ENCODE results near the gene NEUROD2.
"Not testable (repeated sequence)": the region's sequence is repeated elsewhere in the genome, so short reads cannot be mapped to it uniquely, and the experiment has no call there.

NEUROD2 gene

DNA sequence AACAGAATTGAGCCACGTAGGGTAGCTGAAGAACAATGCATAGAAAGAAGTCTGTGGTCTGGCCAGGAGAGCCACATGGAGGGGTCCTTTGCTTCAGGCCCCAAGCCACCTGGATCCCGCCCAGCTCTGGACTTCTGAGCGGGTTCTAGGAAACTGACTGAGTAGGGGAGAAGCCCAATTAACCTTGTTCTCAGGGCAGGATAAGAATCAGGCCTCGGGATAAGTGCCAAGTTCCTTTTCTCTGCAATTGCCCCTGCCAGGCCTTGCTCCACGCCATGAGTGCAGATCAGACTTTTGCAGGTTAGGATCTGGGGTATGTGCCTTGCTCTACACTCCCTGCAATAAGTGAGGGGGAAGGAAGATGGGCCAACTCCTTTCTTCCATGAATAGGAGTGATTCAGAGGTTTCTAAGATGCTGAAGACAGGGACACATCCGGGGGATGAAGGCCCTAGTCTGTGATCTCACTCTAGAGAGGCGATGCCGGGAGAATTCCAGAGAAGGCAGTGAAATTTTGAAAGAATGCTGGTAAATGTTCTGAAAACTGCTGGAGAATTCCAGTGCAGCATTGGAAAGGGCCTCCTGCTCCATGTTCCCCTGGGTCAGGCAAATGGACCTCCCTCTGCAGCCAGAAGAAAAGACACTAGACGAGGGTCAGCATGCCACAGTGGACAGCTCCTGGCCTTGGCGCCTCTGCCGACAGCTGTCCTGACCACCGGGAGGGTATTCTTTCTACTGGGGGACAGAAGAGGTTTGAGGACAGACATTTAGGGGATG is 5.8 kb downstream of the NEUROD2 start:
- DNase-seq (ENCODE audit: low spot score), result no peak

DNA sequence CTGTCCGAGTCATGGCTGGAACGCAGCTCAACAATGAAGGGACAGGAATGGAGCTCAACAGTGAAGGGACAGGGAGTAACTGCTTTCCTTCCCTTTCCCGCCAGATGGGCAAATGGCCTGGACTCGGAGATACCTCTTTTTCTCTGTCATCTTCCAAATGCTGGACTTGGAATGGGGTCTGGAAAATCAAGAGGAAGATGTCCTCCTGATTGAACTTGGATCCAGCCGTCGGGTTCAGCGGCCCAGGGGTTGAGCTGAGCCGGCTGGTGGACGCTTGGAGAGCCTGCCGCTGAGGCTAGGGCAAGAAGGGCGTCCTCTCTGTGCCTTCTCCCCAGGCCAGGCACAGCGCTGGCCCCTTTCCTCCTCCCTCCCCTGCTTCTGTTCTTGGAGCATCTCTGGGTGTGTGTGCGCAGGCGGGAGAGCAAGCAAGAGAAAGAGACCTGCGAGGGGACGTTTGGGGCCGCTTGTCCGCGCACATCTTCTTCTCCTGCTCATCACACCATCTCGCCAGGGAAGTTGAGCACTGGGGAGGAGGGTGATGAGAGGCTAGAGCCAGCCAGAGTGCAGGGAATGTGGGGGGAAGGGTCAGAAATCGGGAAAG is 6.6 kb downstream of the NEUROD2 start:
- DNase-seq (ENCODE audit: low spot score), result no peak

DNA sequence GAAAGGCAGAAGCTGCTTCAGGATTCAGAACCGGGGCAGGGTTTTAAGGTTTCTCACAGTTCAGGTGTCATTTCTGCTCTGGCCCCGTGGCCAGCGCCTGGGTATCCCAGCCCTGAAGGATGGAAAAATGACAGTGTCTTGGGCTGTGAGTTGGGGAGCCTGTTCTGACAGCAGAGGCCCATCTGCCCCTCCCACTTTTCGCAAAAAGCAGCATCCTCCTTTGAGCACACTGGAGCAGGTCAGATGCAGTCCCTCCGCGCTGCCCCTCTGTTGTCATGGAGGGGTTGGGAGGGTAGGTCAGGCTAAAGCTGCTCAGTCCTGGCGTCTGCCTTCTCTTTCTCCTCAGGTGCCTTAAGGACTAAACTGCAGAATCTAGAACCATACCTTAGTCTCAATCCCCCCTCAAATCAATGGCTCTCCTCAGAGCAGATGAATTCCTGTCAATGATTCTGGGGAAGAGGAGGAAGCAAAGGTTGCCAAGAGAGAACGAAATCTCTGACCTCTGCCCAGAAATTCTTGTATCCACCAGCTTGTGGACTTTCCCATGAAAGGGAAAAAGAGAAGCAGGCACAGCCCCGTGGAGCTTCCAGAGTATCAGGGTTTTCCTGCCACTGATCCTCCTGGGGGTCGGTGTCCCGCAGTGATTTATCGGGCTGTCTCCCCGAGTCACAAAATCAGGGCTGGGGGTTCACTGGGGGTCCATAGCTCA is 7.3 kb downstream of the NEUROD2 start:
- DNase-seq (ENCODE audit: low spot score), result no peak

DNA sequence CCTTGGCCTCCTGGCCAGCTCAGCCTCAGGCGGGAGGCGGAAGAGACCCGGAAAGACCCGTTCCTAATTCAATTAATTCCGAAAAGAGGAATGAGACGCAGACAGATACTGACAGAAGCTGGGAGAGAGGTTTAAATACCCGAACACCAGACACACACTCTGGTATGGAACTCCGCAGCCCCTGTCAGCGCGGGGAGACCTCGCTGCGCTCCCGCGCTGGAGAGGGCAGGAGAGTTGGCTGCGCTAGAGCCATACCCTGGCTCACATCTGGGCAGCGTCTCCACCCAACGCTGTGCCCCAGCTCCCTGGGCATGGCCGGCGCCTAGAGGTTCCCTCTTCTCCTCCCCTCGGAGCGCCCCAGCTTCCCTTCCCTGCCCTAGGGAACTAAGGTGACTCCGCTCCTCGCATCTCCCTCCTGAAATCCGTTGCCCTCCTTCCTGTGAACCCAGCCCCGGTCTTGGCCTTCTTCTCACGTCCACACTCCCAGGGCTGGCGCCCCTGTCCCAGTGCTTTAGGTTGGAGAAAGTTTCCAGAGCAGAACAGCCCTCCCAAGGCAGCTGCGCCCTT is 8.0 kb downstream of the NEUROD2 start:
- DNase-seq (ENCODE audit: low spot score), result no peak

DNA sequence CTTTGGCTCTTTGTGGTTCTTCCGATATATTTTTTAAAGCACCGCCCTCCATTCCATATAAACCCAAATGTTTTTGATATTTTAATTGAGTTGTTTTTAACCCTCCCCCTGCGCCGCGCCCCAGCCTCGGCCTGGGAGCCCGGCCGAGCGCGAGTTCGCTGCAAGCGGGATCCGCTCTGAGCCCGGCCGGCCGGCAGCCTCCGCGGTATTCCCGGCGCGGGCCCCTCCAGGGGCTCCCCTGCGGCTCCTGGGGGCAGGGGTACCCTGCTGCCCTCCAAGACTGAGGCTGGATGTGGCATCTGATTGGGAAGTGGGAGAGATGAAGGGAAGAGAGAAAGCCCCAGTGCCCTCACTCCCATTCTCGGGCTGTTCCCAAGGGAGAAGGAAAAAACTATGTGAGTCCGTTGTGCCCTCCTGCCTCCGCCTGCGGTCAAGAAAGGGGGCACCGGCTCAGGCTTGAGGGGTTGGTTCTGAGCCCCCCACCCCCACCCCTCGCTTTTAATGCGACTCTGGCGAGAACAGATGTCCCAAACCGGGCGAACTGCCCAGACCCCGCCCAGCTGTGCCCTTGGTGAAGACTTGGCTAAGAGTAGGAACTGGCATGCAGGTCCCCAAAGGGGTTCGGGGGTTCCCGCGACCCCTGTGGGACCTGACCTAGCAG is 8.6 kb downstream of the NEUROD2 start:
- no peak for DNase-seq (ENCODE audit: low spot score)

DNA sequence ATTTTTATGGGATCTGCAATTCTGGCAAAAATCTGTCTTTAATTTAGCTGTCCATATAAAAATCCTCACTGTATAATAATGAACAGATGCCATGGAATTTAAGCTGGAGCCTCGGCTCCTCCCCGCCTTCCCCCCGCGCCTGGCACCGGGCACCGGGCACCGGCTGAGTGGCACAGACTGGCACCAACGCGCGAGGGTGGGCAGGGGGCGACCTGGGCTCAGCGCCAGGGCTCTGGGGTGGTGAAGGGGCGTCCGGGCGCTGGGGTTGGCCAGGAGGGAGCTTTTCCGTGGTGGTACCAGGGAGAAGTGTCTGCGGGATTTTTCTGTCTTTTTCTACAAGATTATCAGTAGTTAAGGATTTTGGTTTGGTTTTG is 9.1 kb downstream of the NEUROD2 start:
- no peak for DNase-seq (ENCODE audit: low spot score)

DNA sequence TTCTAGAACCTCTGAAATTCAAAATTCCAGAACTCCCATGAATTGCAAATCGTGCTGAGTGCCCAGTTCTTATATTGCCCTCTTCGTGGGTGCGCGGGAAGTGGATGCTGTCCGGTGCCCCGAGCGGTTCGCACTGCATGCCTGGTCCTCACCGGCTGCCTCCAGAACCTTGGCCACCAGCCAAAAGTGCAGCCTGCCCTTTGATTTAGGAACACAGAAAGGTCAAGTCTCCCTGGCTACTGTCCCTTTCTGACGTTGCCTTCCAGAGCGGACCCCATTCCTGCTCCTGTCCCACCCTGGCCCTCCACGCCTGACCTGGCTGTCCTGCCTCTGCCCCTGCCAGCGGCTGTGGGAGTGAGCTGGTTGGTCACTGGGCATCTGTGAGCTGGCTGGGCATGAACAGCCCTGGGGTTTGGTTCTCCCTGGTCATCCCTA is 9.7 kb downstream of the NEUROD2 start:
- DNase-seq (ENCODE audit: low spot score), result no peak

DNA sequence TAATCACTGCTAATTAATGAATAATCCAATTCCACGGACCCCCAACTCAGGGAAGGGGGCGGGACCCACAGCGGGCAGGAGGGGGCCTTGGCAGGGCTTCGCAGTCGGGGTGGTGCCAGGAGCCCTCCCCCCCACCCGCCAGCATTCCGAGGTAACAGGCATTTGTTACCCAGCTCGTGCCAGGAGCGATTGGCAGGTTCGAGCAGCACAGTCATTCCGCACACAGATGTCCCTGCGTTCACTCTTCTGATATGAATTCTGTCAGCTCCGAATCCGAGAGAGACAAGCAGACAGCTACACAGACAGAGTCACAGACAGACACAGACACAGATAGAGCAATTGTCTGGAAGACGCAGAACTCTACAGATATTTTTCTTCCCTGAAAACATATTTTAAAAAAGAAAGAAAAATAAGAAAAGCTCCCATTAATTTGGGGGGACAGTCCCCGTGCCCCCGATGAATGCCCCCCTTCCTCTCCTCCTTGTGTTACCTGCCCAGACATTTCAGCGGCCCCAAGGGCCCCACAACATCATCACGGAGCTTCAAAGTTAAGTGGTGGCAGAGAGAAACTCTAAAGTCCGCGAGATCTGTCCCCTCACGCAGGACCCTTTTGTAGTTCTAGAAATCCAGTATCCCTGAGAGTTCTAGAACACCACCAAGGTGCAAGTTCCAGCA is 10.2 kb downstream of the NEUROD2 start:
- DNase-seq (ENCODE audit: low spot score), result no peak

DNA sequence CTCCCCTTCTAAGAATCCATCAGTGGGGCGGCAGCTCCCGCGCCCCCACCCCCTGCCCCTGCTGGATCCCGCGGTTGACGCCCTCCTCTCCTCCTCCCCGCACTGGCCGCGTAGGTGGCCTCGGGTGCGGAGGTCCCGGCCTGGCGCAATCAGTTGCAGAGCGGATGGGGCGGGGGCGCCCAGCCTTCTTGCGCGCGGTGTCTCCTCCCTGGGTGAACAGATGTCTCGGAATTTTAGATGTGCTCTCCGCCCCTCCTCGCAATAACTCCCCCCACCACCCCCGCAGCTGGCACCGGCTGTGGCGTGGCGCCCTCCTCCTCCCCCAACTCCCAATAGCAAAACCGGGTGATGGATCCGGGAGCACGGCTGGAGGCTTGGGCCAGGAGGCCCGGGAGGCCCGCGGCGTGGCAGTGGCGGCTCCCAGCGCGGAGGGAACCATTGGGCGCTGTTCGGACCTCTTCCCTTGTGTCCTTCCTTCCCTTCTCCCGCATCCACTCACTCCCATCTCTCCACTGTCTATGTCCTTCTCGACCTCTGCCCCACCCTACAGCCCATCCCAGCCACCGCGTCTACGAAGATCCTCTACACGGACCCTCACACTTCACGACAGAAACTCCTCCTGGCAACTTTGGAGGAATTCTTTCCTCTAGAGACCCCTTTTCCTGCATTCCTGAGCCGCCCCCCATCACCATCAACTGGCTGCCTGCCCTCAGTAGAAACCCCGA is 11.0 kb downstream of the NEUROD2 start:
- no peak for DNase-seq (ENCODE audit: low spot score)

DNA sequence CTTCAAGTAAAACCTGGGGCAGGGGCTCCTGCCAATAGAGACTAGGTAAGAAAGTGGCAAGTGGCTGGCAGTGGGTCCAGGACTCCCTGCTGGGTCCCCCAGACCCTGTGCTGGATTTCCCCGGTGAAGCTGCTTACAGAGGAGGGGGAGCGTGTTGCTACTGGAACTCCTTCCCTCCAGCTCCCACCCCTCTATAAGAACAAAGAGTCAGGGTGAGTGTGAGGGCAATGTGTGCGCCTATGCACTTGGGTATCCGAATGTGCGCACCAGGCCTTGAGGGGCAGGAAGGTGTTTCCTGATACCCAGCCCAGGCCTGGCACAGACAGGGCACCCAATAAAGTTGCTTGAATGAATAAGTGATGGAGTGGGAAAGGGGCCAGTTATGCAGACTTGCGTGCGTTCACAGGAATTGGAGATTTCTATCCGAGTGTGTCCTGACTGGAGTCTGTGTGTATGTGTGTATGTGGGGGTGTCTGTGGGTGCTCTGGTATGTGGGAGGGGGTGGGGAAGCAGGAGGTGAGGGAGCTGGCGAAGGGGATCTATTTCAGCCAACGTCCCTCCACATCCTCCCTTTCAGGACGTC is 11.7 kb downstream of the NEUROD2 start:
- no peak for DNase-seq (ENCODE audit: low spot score)

DNA sequence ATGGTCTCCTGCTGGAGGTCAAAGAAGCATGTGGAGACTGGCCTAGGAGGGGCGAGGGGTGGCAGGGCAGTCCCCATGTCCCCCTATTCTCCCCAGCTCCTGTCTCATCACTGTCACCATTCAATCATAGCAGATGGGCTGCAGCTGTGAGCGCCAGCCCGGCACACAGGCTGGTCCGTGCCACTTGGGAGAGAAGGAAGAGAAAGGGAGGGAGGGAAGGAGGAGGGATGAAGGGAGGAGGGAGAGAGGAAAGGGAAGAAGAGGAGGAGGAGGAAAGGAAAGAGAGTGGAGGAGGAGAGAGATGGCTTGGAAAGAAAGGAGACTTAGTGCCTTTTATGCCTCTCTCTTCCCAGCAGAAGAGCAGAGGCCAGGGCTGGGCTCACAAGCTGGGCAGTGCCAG is 12.4 kb downstream of the NEUROD2 start:
- no peak for DNase-seq (ENCODE audit: low spot score)

DNA sequence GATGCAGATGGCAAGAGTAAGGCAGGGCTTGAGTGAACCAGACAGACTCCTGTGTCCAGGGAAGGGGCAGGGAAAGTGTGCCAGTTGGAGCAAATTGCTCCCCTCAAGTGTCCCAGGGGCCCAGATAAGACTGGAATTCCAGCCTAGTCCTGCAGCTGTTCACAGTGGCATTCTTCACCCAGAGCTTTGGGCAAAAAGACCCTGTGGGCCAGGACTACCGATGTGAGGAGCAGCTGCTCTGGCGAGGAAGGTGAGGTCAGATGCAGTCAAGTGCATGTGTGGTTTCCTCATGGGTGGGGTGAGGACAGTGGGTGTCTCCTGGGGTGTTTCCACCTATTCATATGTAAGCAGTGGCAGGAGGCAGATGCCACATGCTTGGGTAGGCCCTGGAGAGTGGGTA is 14.3 kb downstream of the NEUROD2 start:
- no peak for DNase-seq (ENCODE audit: low spot score)

DNA sequence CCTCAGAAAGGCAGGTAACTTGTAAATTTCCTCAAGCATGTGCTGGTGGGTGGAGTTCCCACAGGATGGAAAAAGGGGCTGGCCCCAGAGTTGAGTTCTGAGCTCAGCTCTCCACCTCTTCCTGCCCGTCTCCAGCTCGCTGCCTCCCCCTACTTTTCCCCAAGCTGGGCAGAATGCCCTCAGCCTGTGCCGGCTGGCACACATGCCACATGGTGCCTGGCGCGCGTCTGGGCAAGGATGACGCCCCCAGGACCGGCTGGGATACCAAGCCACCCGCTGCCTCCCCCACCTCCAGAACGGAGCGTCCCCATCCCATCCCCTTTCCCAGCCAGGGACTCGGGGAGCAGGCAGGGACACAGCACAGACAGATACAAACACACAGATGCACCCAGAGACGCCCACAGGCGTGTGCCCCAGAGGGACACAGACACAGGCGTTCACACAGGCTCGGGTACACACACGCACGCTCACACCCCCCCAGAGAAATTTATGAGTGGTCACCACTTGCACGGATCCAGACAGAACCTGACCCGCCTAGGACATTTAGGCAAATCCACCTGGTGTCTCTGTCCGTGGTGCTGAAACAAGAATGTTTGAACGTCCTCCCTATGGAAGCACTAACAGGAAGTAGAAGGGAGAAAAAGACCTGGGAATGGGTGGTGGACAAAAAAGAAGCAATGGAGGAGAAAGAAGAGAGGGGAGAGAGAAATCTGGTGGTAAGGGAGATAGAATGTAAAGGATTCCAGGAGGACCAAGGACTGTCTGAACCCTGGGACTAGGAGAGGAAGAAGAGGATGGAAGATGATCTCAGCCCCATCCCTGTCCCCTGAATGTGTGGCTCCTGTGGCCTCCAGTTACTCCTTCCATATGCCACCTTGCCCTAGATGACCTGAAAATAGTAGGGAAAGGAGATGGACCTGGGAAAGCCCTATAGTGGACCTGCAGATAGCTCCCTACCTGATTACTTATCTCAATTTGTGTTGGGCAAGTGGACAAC is 15.5 kb downstream of the NEUROD2 start:
- DNase-seq (ENCODE audit: low spot score), result peak; percentile 45

DNA sequence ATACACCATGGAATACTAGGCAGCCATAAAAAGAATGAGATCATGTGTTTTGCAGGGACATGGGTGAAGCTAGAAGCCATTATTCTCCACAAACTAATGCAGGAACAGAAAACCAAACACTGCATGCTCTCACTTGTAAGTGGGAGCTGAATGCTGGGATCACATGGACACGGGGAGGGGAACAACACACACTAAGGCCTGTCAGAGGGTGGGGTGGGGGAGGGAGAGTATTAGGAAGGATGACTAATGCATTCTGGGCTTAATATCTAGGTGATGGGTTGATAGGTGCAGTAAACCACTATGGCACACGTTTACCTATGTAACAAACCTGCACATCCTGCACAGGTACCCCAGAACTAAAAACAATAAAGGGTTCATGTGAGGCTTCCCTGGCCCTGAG is 17.5 kb downstream of the NEUROD2 start:
- DNase-seq (ENCODE audit: low spot score), result not testable (repeated sequence)

DNA sequence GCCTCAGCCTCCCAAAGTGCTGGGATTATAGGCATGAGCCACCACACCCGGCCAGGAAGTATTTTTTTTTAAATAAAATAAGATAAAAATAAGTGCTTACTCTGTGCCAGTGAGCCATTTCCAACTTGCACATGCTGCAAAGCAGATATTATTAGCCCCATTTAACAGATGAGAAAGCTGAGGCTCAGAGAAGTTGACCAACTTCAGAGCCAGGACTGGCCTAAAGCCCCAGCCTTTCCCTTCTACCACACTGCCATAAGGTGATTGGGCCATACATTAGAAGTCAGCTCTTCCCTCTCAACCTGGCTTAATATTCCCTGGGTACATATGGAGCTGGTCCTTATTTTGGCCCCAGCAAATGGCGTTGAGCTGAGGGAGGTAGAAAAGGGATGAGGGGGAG is 25.1 kb downstream of the NEUROD2 start:
- DNase-seq (ENCODE audit: low spot score), result no peak

DNA sequence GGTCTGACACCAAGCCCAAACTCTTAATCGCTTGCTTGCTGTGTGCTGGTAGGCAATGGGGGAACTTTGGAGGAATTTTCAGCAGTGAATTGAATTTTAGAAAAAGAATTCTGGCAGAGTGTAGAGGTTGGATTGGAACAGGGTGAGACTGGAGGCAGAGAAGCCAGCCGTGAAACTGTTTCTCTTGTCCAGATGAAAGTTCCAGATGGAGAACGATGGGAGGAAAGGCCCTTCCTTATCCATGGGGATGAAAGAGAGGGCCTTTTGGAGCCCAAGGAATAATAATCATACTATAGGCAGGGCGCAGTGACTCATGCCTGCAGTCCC is 26.0 kb downstream of the NEUROD2 start:
- no peak for DNase-seq (ENCODE audit: low spot score)

DNA sequence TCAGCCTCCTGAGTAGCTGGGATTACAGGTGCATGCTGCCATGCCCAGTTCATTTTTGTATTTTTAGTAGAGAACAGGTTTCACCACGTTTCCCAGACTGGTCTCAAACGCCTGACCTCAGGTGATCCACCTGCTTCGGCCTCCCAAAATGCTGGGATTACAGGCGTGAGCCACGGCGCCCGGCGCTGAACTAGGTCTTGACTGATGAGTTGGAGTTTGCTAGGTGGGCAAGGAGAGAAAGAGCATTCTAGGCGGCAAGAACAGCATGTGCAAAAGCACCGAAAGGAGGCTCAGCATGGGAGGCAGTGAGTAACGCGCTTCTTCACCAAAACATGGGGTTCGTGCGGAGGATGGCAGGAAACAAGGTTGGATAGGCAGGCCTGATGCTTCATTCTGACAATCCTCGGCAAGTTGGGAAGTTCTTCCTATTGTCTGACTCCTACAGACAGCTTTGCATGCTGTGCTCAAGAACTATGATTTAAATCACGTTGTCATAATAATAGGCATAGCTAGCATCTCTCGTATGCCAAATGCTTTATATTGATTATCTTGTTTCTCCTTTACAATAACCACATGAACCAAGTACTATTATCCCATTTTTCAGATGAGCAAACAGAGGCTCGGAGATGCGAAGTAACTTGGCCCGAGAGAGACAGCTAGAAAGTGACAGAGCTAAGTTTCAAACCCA is 26.5 kb downstream of the NEUROD2 start:
- no peak for DNase-seq (ENCODE audit: low spot score)

DNA sequence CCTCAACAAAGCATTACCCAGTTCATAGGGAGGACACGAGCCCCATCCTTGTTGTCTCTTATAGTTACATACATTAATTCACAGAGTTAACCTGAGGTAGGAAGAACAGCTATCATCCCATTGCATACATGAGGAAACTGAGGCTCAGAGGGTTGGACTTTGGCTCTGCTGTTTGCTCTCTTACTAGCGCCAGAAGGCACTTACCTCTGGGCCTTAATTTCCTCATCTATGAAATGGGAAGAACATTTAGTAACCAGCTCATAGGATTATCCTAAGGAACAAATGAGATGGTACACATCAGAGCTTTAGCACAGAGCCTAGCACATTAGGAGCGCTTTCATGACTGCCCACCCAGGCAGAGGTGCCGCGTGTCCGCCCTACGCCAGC is 27.6 kb downstream of the NEUROD2 start:
- no peak for DNase-seq (ENCODE audit: low spot score)
